K562 (cell line): Measurements from ENCODE around the gene SCN2B. TPM values are rescaled to one million over a fixed set of nuclear protein-coding genes. Genes with fewer than 3 reads are reported as not detected.

Source experiments
- ARID2 ChIP-seq: fragments of 450-650 bp; IDR thresholded peaks from 2 replicates; pipeline ENCODE4 v1.6.1; 2017; ENCODE audit warnings: antibody characterized with exemption, mild to moderate bottlenecking
- CTBP1 ChIP-seq: fragments of 450-650 bp; IDR thresholded peaks from 2 replicates; pipeline ENCODE4 v1.6.1; 2016; ENCODE audit warnings: borderline replicate concordance
- ESRRA ChIP-seq: fragments of 450-650 bp; IDR thresholded peaks from 2 replicates; pipeline ENCODE4 v1.6.1; 2014; ENCODE audit warnings: low read depth, mild to moderate bottlenecking, moderate library complexity, borderline replicate concordance
- GABPB2 ChIP-seq: fragments of 250-450 bp; sonication (Bioruptor Pico); conservative IDR thresholded peaks from 2 replicates; pipeline ENCODE4 v1.5.1; 2021; ENCODE audit warnings: mild to moderate bottlenecking
- HDAC8 ChIP-seq: fragments of 450-650 bp; IDR thresholded peaks from 2 replicates; pipeline ENCODE4 v1.6.1; 2016; ENCODE audit warnings: mild to moderate bottlenecking, missing genetic modification characterization, moderate library complexity, missing compliant biosample characterization
- HNRNPLL ChIP-seq: fragments of 200-400 bp; formaldehyde crosslinking; IDR thresholded peaks from 2 replicates; pipeline ENCODE4 v1.6.1; 2017; ENCODE audit warnings: low read length, low read depth, mild to moderate bottlenecking; ENCODE audit not compliant: poor library complexity, severe bottlenecking
- JUN ChIP-seq, 2 experiments: sonication (generic) in 1 of 2; formaldehyde crosslinking in 1 of 2; IDR thresholded peaks; 2 replicates each; pipeline versions ENCODE4 v1.6.1 to v1.8.0; 2012 to 2022; ENCODE audit warnings: borderline replicate concordance in 2 of 2, mild to moderate bottlenecking in 2 of 2, improper control_type of control experiment in 1 of 2, low read depth in 1 of 2, low read length in 1 of 2, missing genetic modification reagents in 1 of 2
- NFRKB ChIP-seq: fragments of 450-650 bp; IDR thresholded peaks from 2 replicates; pipeline ENCODE4 v1.6.1; 2016; ENCODE audit warnings: low read depth
- PHB ChIP-seq: fragments of 250-450 bp; sonication (Bioruptor Pico); IDR thresholded peaks from 2 replicates; pipeline ENCODE4 v1.5.0; 2021
- RBM25 ChIP-seq: fragments of 200-400 bp; formaldehyde crosslinking; IDR thresholded peaks from 2 replicates; pipeline ENCODE4 v1.6.1; 2018; ENCODE audit warnings: low read length, low read depth, moderate library complexity; ENCODE audit not compliant: severe bottlenecking
- TFAP4 ChIP-seq: sonication (generic); formaldehyde crosslinking; IDR thresholded peaks from 2 replicates; pipeline ENCODE4 v1.8.0; 2022; ENCODE audit warnings: missing genetic modification reagents, mild to moderate bottlenecking, moderate library complexity, borderline replicate concordance
- ZNF561 ChIP-seq: fragments of 450-650 bp; formaldehyde crosslinking; conservative IDR thresholded peaks from 2 replicates; pipeline ENCODE4 v1.4.0; 2020; ENCODE audit warnings: mild to moderate bottlenecking, moderate library complexity
- ZSCAN29 ChIP-seq: fragments of 450-650 bp; IDR thresholded peaks from 2 replicates; pipeline ENCODE4 v1.6.1; 2017
- polyA plus RNA-seq, 8 experiments: library from polyadenylated mRNA; depleted of rRNA in 4 of 8; stranded (reverse) in 5 of 8; unstranded in 3 of 8; fragments of >200 nt; fragmentation: Nextera tagmentation in 2 of 8; fragmentation: Illumina TruSeq in 1 of 8; extraction: Ambion mirVana in 2 of 8; extraction: Trizol in 1 of 8; gene quantifications; 2 replicates each; pipeline versions ENCODE4 v1.2.1 to v1.2.3, GENCODE V29; 2011 to 2014; ENCODE audit warnings: inconsistent platforms in 1 of 8, missing spikeins in 1 of 8
- total RNA-seq, 7 experiments: library from RNA; depleted of rRNA in 6 of 7; stranded (reverse); fragments of >200 nt in 6 of 7; fragmentation: Illumina TruSeq in 2 of 7; extraction: Trizol in 2 of 7; gene quantifications; 2 replicates each; pipeline versions ENCODE4 v1.2.1 to v1.2.3, GENCODE V29; 2011 to 2021; ENCODE audit warnings: low replicate concordance in 1 of 7

Gene SCN2B
- total and polyA plus RNA-seq, 9 of the 15 experiments (the other 6 are each of a cell fraction or from before 2014, with no cell fraction given) = not detected

- TF ChIP-seq GABPB2 (CRISPR knock-in tag) (no peak), ZNF561 (CRISPR knock-in tag) (no peak), ARID2 (peak; percentile 47; the same call in 1 of the 2 replicates), ZSCAN29 (no peak), HNRNPLL (peak; percentile 68), HDAC8 (tag) (no peak), RBM25 (no peak), NFRKB (no peak), TFAP4 (CRISPR knock-in tag) (peak; percentile 66; the same call in 1 of the 2 replicates), CTBP1 (peak; percentile 98), JUN (IDR thresholded peaks at IDR 0.05; ENCODE audit: borderline replicate concordance, low read depth, low read length) (no peak), JUN (CRISPR knock-in tag; IDR thresholded peaks at IDR 0.05; ENCODE audit: borderline replicate concordance) (0 out of 2 replicates have a peak, but pooled peaks have one; percentile 53), PHB (CRISPR knock-in tag) (no peak), ESRRA (peak; percentile 51; the same call in 1 of the 2 replicates)
These were observed 30.9 kb downstream of the SCN2B start (continued) for GRCh38 chr11:118145285-118146227.
